ENCODE measurements around the gene ATG16L1. TPM values are rescaled to one million over a fixed set of nuclear protein-coding genes. Genes with fewer than 3 reads are reported as not detected.
A peak's percentile ranks its signal among the peaks of the same experiment; 100 is the strongest.

The ATG16L1 gene
- total and polyA plus RNA-seq, 10 of the 15 experiments (the other 5 are each of a cell fraction or from before 2014, with no cell fraction given) = 5.2 to 26.6 (median 15.6) TPM

DNA sequence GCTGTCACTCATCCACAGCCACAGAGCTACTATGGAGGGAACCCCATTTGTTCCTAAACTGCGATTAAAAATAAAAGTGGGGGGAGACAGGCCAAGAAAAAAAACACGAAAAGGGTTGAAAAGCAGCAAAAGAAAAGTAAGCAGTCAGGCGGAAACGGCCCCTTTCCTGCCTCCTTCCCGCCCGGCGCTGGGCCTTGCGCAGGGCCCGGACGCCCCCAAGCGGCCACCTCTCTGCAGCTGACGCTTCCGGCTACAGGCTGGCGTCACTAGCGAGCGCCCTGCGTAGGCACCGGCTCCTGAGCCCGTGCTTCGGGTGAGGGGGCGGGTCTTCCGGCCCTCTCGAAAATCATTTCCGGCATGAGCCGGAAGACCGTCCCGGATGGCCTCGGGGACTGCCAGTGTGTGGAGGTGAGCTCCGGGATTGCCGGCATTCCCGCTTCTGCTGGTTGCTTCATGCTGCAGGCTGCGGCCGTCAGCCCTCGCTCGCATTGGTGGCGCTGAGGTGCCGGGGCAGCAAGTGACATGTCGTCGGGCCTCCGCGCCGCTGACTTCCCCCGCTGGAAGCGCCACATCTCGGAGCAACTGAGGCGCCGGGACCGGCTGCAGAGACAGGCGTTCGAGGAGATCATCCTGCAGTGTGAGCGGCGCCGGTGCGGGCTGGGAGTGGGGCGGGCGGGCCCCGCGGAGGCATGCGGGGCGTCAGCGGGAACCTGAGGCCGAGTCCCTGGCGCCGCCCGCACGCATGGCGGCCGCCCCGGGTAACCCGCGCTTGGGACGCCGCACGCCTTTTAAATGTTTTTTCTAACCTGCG, at the start of gene ATG16L1 (continued):
- TF ChIP-seq NKRF (conservative IDR thresholded peaks at IDR 0.05) = peak; percentile 96
- TF ChIP-seq JUNB (IDR thresholded peaks at IDR 0.05) = no peak
- TF ChIP-seq, protein P1, sequence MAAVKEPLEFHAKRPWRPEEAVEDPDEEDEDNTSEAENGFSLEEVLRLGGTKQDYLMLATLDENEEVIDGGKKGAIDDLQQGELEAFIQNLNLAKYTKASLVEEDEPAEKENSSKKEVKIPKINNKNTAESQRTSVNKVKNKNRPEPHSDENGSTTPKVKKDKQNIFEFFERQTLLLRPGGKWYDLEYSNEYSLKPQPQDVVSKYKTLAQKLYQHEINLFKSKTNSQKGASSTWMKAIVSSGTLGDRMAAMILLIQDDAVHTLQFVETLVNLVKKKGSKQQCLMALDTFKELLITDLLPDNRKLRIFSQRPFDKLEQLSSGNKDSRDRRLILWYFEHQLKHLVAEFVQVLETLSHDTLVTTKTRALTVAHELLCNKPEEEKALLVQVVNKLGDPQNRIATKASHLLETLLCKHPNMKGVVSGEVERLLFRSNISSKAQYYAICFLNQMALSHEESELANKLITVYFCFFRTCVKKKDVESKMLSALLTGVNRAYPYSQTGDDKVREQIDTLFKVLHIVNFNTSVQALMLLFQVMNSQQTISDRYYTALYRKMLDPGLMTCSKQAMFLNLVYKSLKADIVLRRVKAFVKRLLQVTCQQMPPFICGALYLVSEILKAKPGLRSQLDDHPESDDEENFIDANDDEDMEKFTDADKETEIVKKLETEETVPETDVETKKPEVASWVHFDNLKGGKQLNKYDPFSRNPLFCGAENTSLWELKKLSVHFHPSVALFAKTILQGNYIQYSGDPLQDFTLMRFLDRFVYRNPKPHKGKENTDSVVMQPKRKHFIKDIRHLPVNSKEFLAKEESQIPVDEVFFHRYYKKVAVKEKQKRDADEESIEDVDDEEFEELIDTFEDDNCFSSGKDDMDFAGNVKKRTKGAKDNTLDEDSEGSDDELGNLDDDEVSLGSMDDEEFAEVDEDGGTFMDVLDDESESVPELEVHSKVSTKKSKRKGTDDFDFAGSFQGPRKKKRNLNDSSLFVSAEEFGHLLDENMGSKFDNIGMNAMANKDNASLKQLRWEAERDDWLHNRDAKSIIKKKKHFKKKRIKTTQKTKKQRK (IDR thresholded peaks at IDR 0.05; ENCODE audit: low read depth, low read length) = no peak; the same call in 1 of the 2 replicates
- peak; percentile 87 for TF ChIP-seq FOXK2 (IDR thresholded peaks at IDR 0.05)
- peak; percentile 98; the same call in 1 of the 2 replicates for TF ChIP-seq RB1 (IDR thresholded peaks at IDR 0.05; ENCODE audit: borderline replicate concordance)
- TF ChIP-seq SUZ12 (IDR thresholded peaks at IDR 0.05; ENCODE audit: unreplicated experiment) = no peak
- TF ChIP-seq, protein P2, sequence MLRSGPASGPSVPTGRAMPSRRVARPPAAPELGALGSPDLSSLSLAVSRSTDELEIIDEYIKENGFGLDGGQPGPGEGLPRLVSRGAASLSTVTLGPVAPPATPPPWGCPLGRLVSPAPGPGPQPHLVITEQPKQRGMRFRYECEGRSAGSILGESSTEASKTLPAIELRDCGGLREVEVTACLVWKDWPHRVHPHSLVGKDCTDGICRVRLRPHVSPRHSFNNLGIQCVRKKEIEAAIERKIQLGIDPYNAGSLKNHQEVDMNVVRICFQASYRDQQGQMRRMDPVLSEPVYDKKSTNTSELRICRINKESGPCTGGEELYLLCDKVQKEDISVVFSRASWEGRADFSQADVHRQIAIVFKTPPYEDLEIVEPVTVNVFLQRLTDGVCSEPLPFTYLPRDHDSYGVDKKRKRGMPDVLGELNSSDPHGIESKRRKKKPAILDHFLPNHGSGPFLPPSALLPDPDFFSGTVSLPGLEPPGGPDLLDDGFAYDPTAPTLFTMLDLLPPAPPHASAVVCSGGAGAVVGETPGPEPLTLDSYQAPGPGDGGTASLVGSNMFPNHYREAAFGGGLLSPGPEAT (IDR thresholded peaks at IDR 0.05; ENCODE audit: low read depth) = peak; percentile 75
- peak; percentile 79; the same call in 1 of the 2 replicates for TF ChIP-seq ATF3 (IDR thresholded peaks at IDR 0.05; ENCODE audit: borderline replicate concordance, extremely low read depth, low read depth, low read length)
- peak; percentile 36 for TF ChIP-seq MEF2B (IDR thresholded peaks at IDR 0.05; ENCODE audit: partially characterized antibody, poor library complexity, severe bottlenecking)
- peak; percentile 87 for TF ChIP-seq MXI1 (IDR thresholded peaks at IDR 0.05; ENCODE audit: low read depth, low read length)
- TF ChIP-seq ZBTB40 (IDR thresholded peaks at IDR 0.05; ENCODE audit: borderline replicate concordance) = peak; percentile 94
- TF ChIP-seq BCL3 (IDR thresholded peaks at IDR 0.05; ENCODE audit: borderline replicate concordance, insufficient read depth, low read depth, low read length, poor library complexity, severe bottlenecking) = peak; percentile 30
- TF ChIP-seq BMI1 (IDR thresholded peaks at IDR 0.05; ENCODE audit: borderline replicate concordance) = no peak
- TF ChIP-seq CBFB (IDR thresholded peaks at IDR 0.05; ENCODE audit: low read depth) = peak; percentile 56; the same call in 1 of the 2 replicates
